Bronchus fibroblast of lung (primary cell): Measurements from ENCODE around the gene MRPL11. TPM values are rescaled to one million over a fixed set of nuclear protein-coding genes. Genes with fewer than 3 reads are reported as not detected.

ENCODE experiments used
- total RNA-seq: library from RNA; depleted of rRNA; stranded (reverse); fragments of >200 nt; gene quantifications from 2 replicates; pipeline ENCODE4 v1.2.3, GENCODE V29; 2015

The MRPL11 gene
- 69.3 and 72.1 TPM in 2 replicates for total RNA-seq

GRCh38 chr11:66438504-66439466, at the start of gene MRPL11:
Gene MRPL11 (minus strand): TSS chr11:66438848. CDS start chr11:66438754, 94 bp downstream.

GRCh38 chr11:66480117-66480938, 41.7 kb upstream of the MRPL11 start, which contains the start of gene DPP3:
Gene DPP3 (plus strand): TSS chr11:66480434. CDS start chr11:66482201, 1,767 bp downstream.

GRCh38 chr11:66466225-66467033, 27.8 kb upstream of the MRPL11 start, which contains the start of gene PELI3:
Gene PELI3 (plus strand): TSS chr11:66466905. CDS start chr11:66468129, 1,224 bp downstream.

GRCh38 chr11:66420671-66421476, 17.8 kb downstream of the MRPL11 start, which contains the start of gene NPAS4:
Gene NPAS4 (plus strand): TSS chr11:66421035. CDS start chr11:66421180, 145 bp downstream.

Other genes starting within 250 kb of the MRPL11 start
- gene KLC2, start 181.1 kb downstream of the MRPL11 start, total RNA-seq, result 16.8 and 18.1 TPM in 2 replicates
- gene RAB1B, start 170.2 kb downstream of the MRPL11 start, total RNA-seq, result 148 and 150 TPM in 2 replicates
- gene CNIH2, start 160.7 kb downstream of the MRPL11 start, total RNA-seq, result 0.17 and 0.89 TPM in 2 replicates
- 267 and 292 TPM in 2 replicates for gene YIF1A, start 149.7 kb downstream of the MRPL11 start, total RNA-seq
- 0.17 and 0.30 TPM in 2 replicates for gene TMEM151A, start 147.0 kb downstream of the MRPL11 start, total RNA-seq
- 41.8 and 42.9 TPM in 2 replicates for gene CD248, start 121.8 kb downstream of the MRPL11 start, total RNA-seq
- 54.7 and 67.8 TPM in 2 replicates for gene RIN1, start 102.4 kb downstream of the MRPL11 start, total RNA-seq
- gene BRMS1, start 93.7 kb downstream of the MRPL11 start, total RNA-seq, result 52.5 and 59.5 TPM in 2 replicates
- 41.0 and 43.4 TPM in 2 replicates for gene B4GAT1, start 91.2 kb downstream of the MRPL11 start, total RNA-seq
- gene SLC29A2, start 67.1 kb downstream of the MRPL11 start, total RNA-seq, result 3.7 and 4.9 TPM in 2 replicates
- gene NPAS4, start 17.8 kb downstream of the MRPL11 start, total RNA-seq, result not detected in 2 replicates
- 4.0 and 4.3 TPM in 2 replicates for gene PELI3, start 28.1 kb upstream of the MRPL11 start, total RNA-seq
- gene DPP3, start 41.6 kb upstream of the MRPL11 start, total RNA-seq, result 52.1 and 56.9 TPM in 2 replicates
- 21.9 and 24.2 TPM in 2 replicates for gene BBS1, start 71.8 kb upstream of the MRPL11 start, total RNA-seq
- gene ZDHHC24, start 107.2 kb upstream of the MRPL11 start, total RNA-seq, result 19.8 and 20.4 TPM in 2 replicates
- not detected in 2 replicates for gene ACTN3, start 108.1 kb upstream of the MRPL11 start, total RNA-seq
- 6.7 and 8.3 TPM in 2 replicates for gene CTSF, start 129.8 kb upstream of the MRPL11 start, total RNA-seq
- gene CCDC87, start 154.2 kb upstream of the MRPL11 start, total RNA-seq, result 0.15 TPM in 1 of 2 replicates, not detected in the other
- gene CCS, start 154.3 kb upstream of the MRPL11 start, total RNA-seq, result 28.2 and 29.4 TPM in 2 replicates
- gene RBM14, start 177.8 kb upstream of the MRPL11 start, total RNA-seq, result 47.3 and 49.4 TPM in 2 replicates
- 102 and 106 TPM in 2 replicates for gene RBM4, start 199.9 kb upstream of the MRPL11 start, total RNA-seq
- gene RBM4B, start 239.0 kb upstream of the MRPL11 start, total RNA-seq, result 15.0 and 19.0 TPM in 2 replicates